ENCODE measurements around the gene TTN. TPM values are rescaled to one million over a fixed set of nuclear protein-coding genes. Genes with fewer than 3 reads are reported as not detected.

TTN gene
- total RNA-seq: 12.2 and 17.3 TPM in 2 replicates
- long read RNA-seq, partial matches to known transcripts: 0 of 12 reads
- long read RNA-seq, other reads (novel, unspliced or antisense): 12 of 12 reads

- no peak within 1 kb of the TSS for H3K27ac Mint-ChIP-seq
- DNase-seq (ENCODE audit: low spot score, unreplicated experiment): no peak
- no peak for TF ChIP-seq CTCF (IDR thresholded peaks at IDR 0.05; ENCODE audit: unreplicated experiment)
- H3K4me1 Mint-ChIP-seq (ENCODE audit: low read depth): peaks cover 5% of the 10 kb centered on the region
- H3K4me3 Mint-ChIP-seq (ENCODE audit: low read depth): no peak within 1 kb of the TSS
- no peaks in the 10 kb centered on the region for H3K36me3 Mint-ChIP-seq (ENCODE audit: insufficient read depth)
- no peaks in the 10 kb centered on the region for H3K9me3 Mint-ChIP-seq (ENCODE audit: low read depth)
- H3K27me3 Mint-ChIP-seq: no peaks in the 10 kb centered on the region
Observed at GRCh38 chr2:178807227-178808008, at the start of gene TTN. TSS of gene TTN (minus strand) at chr2:178807423. CDS start at chr2:178804642, 2,781 bp downstream.

- H3K9me3 Mint-ChIP-seq (ENCODE audit: low read depth): no peaks in the 10 kb centered on the region
- H3K27me3 Mint-ChIP-seq: no peaks in the 10 kb centered on the region
- DNase-seq (ENCODE audit: low spot score, unreplicated experiment): no peak
- no peak overlapping the region for H3K27ac Mint-ChIP-seq
- H3K4me1 Mint-ChIP-seq (ENCODE audit: low read depth): peaks cover 9% of the 10 kb centered on the region
- TF ChIP-seq CTCF (IDR thresholded peaks at IDR 0.05; ENCODE audit: unreplicated experiment): no peak
- no peak overlapping the region for H3K4me3 Mint-ChIP-seq (ENCODE audit: low read depth)
- H3K36me3 Mint-ChIP-seq (ENCODE audit: insufficient read depth): peaks cover 3% of the 10 kb centered on the region
Observed at GRCh38 chr2:178855151-178855550, 47.9 kb upstream of the TTN start.

- no peak for TF ChIP-seq CTCF (IDR thresholded peaks at IDR 0.05; ENCODE audit: unreplicated experiment)
- DNase-seq (ENCODE audit: low spot score, unreplicated experiment): no peak
- H3K27me3 Mint-ChIP-seq: no peaks in the 10 kb centered on the region
- H3K9me3 Mint-ChIP-seq (ENCODE audit: low read depth): no peaks in the 10 kb centered on the region
- peaks cover 12% of the 10 kb centered on the region for H3K36me3 Mint-ChIP-seq (ENCODE audit: insufficient read depth)
- no peak overlapping the region for H3K4me3 Mint-ChIP-seq (ENCODE audit: low read depth)
- H3K4me1 Mint-ChIP-seq (ENCODE audit: low read depth): peaks cover 4% of the 10 kb centered on the region
- no peak overlapping the region for H3K27ac Mint-ChIP-seq
Observed at GRCh38 chr2:178848335-178848734, 41.1 kb upstream of the TTN start.

- no peak for DNase-seq (ENCODE audit: low spot score, unreplicated experiment)
- Mint-ChIP-seq H3K27ac (no peak overlapping the region), H3K4me1 (ENCODE audit: low read depth) (no peaks in the 10 kb centered on the region)
Observed at GRCh38 chr2:178846458-178846802, 39.2 kb upstream of the TTN start.

More at GRCh38 chr2:178846458-178846802, 39.2 kb upstream of the TTN start:
- Mint-ChIP-seq H3K36me3 (ENCODE audit: insufficient read depth) (peaks cover 12% of the 10 kb centered on the region), H3K27me3 (no peaks in the 10 kb centered on the region), H3K4me3 (ENCODE audit: low read depth) (no peak overlapping the region), H3K9me3 (ENCODE audit: low read depth) (no peaks in the 10 kb centered on the region)
- no peak for TF ChIP-seq CTCF (IDR thresholded peaks at IDR 0.05; ENCODE audit: unreplicated experiment)

Data from progenitor cell of endocrine pancreas (in vitro differentiated cells).